Measurements from ENCODE around the gene GNL3.
A peak's percentile ranks its signal among the peaks of the same experiment; 100 is the strongest.

DNA sequence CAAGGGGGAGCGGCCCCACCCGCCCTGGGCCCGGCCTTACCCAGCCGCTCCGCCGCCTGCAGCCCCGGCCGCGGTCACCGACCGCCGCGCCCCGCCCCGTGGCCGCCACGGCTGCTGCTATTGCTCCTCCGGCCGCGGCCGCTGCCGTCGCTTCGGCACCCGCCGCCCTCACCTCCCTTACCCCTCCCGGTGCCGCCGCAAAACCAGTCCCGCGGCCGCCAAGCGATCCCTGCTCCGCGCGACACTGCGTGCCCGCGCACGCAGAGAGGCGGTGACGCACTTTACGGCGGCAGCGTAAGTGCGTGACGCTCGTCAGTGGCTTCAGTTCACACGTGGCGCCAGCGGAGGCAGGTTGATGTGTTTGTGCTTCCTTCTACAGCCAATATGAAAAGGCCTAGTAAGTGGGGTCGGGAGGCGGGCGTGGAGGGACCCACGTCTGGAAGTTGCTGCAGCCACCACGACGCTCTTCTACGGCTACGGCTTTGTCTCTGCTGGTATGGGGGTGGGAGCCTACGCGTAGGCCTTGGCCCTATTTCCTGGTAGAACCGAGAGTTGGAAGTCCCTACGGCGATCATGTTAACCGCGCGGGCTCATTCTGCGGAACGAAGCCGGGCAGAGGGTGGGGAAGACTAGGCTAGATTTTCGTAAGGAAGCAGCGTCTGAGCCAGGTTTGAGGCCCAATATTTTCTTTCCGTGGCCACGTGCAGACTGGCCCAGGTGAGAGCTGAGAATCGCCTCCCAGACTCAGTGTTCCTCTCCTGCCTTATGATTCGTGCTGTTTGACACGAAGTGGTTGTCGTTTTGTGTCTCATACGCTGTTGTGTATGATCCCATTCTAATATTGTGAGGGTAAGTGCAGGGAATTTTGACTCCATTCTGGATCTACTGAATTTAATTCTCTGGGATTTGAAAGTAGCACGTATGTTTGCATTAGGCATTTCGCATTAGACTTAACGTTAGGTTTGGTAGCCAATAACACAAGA is at the start of gene GNL3, which contains the start of gene PBRM1:
- TF ChIP-seq, protein P1, sequence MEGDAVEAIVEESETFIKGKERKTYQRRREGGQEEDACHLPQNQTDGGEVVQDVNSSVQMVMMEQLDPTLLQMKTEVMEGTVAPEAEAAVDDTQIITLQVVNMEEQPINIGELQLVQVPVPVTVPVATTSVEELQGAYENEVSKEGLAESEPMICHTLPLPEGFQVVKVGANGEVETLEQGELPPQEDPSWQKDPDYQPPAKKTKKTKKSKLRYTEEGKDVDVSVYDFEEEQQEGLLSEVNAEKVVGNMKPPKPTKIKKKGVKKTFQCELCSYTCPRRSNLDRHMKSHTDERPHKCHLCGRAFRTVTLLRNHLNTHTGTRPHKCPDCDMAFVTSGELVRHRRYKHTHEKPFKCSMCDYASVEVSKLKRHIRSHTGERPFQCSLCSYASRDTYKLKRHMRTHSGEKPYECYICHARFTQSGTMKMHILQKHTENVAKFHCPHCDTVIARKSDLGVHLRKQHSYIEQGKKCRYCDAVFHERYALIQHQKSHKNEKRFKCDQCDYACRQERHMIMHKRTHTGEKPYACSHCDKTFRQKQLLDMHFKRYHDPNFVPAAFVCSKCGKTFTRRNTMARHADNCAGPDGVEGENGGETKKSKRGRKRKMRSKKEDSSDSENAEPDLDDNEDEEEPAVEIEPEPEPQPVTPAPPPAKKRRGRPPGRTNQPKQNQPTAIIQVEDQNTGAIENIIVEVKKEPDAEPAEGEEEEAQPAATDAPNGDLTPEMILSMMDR (conservative IDR thresholded peaks at IDR 0.05): no peak
- peak; percentile 91 for TF ChIP-seq ZFX (IDR thresholded peaks at IDR 0.05)
